Hepatocyte (in vitro differentiated cells): Measurements from ENCODE around the gene PLEKHG5.

Experiments used
- EZH2 ChIP-seq: fragments of 200-600 bp; sonication (generic); IDR thresholded peaks from 2 replicates; pipeline ENCODE4 v1.6.1; 2016; ENCODE audit warnings: antibody characterized with exemption, mild to moderate bottlenecking, borderline replicate concordance
- TF ChIP-seq, protein P1 (sequence below): fragments of 200-600 bp; sonication (generic); IDR thresholded peaks from 2 replicates; pipeline ENCODE4 v1.5.1; 2016; ENCODE audit warnings: antibody characterized with exemption, mild to moderate bottlenecking; ENCODE audit not compliant: poor library complexity

DNA sequence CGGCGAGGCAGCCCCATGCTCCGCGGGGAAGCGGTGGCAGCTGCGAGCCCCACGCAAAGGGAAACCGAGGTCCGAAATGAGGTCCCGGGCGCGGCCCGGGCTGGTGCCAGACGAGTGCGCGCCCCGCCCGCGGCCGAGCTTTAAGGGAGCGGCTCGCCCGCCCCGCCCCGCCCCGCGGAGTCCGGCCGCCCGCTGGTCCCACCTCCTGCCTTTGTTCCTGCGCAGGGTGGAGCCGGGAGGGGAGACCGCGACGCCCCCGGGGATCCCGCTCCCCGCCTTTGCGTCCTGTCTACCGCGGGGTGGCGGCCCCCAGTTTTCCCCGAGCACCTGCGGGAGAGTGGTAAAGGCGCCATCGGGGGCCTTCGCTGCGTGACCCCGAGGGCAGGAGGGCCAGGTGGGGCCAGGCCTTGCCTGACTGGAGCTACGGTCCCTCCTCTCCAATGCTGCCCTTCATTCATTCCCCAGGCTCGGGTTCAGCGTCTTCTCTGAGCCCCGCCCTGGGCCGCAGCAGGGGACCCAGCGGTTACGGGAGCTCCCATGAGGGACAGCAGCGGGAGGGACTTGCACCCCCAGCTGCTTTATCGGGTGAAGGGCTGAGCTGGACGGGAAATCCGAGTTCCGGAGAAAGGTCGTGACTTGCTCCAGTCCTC, 71.5 kb downstream of the PLEKHG5 start, which contains the start of gene HES2:
- TF ChIP-seq, protein P1, sequence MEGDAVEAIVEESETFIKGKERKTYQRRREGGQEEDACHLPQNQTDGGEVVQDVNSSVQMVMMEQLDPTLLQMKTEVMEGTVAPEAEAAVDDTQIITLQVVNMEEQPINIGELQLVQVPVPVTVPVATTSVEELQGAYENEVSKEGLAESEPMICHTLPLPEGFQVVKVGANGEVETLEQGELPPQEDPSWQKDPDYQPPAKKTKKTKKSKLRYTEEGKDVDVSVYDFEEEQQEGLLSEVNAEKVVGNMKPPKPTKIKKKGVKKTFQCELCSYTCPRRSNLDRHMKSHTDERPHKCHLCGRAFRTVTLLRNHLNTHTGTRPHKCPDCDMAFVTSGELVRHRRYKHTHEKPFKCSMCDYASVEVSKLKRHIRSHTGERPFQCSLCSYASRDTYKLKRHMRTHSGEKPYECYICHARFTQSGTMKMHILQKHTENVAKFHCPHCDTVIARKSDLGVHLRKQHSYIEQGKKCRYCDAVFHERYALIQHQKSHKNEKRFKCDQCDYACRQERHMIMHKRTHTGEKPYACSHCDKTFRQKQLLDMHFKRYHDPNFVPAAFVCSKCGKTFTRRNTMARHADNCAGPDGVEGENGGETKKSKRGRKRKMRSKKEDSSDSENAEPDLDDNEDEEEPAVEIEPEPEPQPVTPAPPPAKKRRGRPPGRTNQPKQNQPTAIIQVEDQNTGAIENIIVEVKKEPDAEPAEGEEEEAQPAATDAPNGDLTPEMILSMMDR, result no peak
- peak; percentile 76 for TF ChIP-seq EZH2
